HG02981 (cell line): ENCODE results near the gene TEX38.
"Not testable (repeated sequence)": the region's sequence is repeated elsewhere in the genome, so short reads cannot be mapped to it uniquely, and the experiment has no call there.

Experiments
- ATAC-seq: cut with Tn5 transposase; IDR thresholded peaks from one replicate; pipeline ENCODE4 v1.9.1; 2021; ENCODE audit warnings: mild to moderate bottlenecking, moderate library complexity; ENCODE audit not compliant: unreplicated experiment

TEX38 gene

DNA sequence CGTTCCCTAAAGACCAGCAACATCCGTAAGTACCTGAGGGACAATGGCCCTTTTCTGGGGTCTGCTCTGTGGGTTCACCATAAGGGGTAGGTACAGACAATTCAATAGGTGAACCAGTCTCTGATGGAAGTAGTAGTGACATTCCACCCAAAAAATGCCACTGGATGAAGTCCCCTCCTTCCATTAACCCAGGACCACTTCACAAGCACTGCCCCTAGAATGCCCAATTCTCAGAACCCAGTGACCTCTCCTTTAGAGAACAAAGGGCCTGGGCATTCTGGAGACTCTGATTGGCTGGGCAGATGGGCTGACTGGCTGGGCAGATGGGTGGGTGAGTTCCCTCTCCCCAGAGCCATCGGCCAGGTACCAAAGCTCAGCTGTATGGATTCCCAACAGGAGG lies at the start of gene TEX38:
TEX38 (plus strand) TSS at position 301 of the 400 bp plus-strand sequence; CDS start at position 382, 81 bp downstream.
- ATAC-seq = no peak

DNA sequence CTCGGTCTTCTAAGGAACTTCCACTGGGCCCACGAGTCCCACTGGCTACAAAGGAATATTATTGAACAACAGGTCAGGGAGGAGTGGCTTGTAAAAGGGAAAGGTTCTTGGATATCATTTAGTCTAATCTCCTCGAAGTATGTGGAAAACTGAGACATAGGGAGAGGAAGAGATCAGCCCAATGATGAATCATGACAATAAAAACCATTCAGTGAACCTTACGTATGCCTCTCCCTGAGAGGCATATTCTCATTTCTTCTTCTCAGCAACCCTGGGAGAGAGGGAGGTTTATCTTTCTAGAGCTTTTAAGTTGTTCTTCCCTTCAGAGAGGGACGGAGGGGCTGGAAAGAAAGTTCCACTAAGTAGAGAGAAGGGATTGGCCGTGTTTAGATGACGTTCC lies 49.7 kb upstream of the TEX38 start:
- ATAC-seq = no peak

DNA sequence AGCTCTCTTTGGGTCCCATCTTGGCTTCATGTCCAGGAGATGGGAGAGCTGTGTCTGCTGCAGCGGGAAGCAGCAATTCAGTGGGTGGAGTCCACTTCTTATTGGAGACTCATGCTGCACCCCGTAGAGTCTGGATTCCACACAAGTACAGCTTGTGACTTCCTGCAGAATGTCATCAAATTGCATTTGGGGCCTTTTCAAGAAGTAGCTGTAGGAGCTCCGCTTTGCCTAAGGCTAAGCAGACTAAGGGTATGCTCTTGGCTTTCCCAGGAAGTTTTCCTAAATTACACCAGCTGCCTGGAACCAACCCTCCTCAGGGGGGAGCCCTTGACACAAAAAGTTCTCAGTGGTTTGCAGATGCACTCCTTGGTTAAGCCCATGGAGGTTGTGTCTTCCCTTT lies 49.3 kb upstream of the TEX38 start:
- ATAC-seq = no peak

- no peak for ATAC-seq
These were observed 47.7 kb upstream of the TEX38 start for GRCh38 chr1:46623743-46624644.

- ATAC-seq = no peak
These were observed 40.9 kb upstream of the TEX38 start for GRCh38 chr1:46630719-46631118.

DNA sequence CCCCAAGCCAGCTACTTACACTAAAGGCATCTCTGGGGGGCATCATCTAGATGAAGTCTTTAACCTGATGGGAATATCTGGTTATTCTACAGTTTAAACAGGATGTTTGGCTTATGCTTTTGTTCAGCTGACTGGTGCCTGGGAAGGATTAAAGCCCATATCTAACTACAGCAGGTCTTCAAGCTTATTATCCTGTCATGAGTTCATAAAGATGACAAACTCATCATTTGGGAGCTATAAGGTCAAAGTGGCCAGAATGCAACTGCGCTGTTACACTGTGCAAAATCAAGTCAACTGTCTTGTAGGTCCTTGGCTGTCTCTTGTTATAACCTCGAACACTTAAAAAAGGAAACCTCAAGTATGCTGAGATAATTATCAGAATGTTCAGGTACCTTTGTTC lies 36.4 kb upstream of the TEX38 start:
- ATAC-seq = no peak

GRCh38 chr1:46637444-46638083 lies 34.1 kb upstream of the TEX38 start:
- ATAC-seq = no peak

GRCh38 chr1:46638921-46639320 lies 32.7 kb upstream of the TEX38 start:
- no peak for ATAC-seq

- no peak for ATAC-seq
These were observed 32.1 kb upstream of the TEX38 start for GRCh38 chr1:46639547-46639946.

DNA sequence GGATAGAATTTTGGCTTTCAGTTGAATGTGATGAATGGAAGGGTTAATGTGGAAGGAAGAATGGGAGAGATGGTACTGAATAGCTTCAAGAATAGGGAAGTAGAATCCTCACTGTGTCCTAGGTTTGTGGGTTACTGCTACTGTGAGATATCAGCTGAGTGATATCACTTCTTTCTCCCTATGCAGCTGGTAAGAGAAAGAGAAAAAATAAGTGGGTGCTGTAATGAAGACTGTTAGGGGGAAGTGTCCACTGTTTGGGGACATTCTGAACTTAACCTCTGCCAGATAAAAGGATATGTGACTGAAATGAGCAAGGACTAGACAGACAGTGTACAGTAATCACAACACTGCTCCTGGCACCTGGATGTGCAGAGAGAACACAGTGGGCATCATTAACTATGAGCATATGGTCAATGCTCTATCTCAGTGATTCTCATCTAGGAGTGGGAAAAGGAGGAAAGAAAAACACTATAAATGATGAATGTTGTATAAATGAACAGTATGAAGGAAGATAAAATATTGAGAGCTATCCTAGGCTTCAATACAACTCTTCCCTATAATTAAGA lies 29.5 kb upstream of the TEX38 start:
- ATAC-seq = no peak

GRCh38 chr1:46643368-46643775 lies 28.3 kb upstream of the TEX38 start:
- ATAC-seq = no peak

DNA sequence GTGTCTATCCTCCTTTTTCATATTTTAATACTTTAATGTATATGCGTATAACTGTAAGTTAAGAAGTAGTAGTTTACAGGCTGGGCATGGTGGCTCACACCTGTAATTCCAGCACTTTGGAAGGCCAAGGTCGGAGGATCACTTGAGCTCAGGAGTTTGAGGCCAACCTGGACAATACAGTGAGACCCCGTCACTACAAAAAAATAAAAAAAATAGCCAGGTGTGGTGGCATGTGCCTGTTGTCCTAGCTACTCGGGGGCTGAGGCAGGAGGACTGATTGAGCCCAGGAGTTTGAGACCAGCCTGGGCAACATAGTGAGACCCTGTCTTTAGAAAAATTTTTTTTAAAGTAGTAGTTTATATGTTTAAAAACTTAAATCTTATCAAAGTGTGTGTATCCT lies 25.8 kb upstream of the TEX38 start:
- ATAC-seq = no peak

GRCh38 chr1:46646331-46646730 lies 25.3 kb upstream of the TEX38 start:
- no peak for ATAC-seq

GRCh38 chr1:46646844-46647243 lies 24.8 kb upstream of the TEX38 start:
- ATAC-seq = no peak

GRCh38 chr1:46647611-46648010 lies 24.0 kb upstream of the TEX38 start:
- no peak for ATAC-seq

GRCh38 chr1:46649764-46650163 lies 21.9 kb upstream of the TEX38 start:
- no peak for ATAC-seq

DNA sequence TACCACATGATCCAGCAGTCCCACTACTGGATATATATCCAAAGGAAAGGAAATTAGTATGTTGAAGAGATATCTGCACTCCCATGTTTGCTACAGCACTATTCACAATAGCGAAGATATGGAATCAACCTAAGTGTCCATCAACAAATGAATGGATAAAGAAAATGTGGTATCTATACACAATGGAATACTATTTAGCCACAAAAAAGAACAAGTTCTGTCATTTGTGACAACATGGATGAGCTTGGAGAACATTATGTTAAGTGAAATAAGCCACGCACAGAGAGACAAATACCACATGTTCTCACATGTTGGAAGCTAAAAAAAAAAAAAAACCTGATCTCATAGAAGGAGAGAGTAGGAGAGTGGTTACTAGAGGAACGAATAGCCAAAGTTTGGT lies 21.2 kb upstream of the TEX38 start:
- no peak for ATAC-seq

- ATAC-seq = not testable (repeated sequence)
These were observed 20.5 kb upstream of the TEX38 start for GRCh38 chr1:46651152-46651551.

- ATAC-seq = no peak
These were observed 19.1 kb upstream of the TEX38 start for GRCh38 chr1:46652321-46653100.

DNA sequence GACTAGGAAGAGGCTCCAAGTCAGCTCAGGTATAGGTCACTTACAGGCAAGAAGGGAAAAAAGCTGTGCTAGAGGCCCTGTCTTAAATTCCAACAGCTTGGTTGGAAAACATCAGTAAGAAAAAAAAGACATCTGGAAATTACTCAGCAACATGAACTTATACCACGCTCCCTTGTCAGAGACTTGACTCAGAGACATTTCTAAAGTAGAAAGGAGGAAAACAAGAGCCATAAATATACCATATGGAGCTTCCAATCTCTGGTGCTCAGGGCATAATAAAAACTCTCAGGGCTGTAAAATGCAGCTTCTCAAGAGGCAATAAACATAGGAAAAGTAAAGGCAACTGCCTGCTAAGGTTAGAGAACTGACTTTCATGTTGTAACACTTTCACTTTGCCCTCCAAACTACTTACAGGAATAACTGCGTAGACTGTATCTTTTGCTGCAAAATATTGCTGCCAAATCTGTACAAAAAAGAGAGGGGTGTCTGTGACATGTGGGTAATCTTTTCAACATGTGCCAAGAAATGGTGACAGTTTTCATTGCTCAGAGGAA lies 18.2 kb upstream of the TEX38 start:
- no peak for ATAC-seq

GRCh38 chr1:46654012-46654411 lies 17.6 kb upstream of the TEX38 start:
- ATAC-seq = no peak
